ENCODE results near the gene EPS8L3.
"Not testable (repeated sequence)": the region's sequence is repeated elsewhere in the genome, so short reads cannot be mapped to it uniquely, and the experiment has no call there.

The EPS8L3 gene

GRCh38 chr1:109702940-109703339, 60.8 kb downstream of the EPS8L3 start:
- ATAC-seq, result not testable (repeated sequence)
